Tibial nerve (tissue), 3 donors: ENCODE data around the gene SETX.

ENCODE experiments used
- CTCF ChIP-seq, 5 experiments: fragments of 200-600 bp in 3 of 5; fragments of 450-650 bp in 2 of 5; sonication (generic) in 3 of 5; IDR thresholded peaks; one replicate each; pipeline ENCODE4 v1.5.1; 2016 to 2019; ENCODE audit warnings: antibody characterized with exemption in 5 of 5, mild to moderate bottlenecking in 3 of 5, moderate library complexity in 2 of 5
- POLR2A ChIP-seq, 2 donors: fragments of 450-650 bp; IDR thresholded peaks; one replicate each; pipeline ENCODE4 v1.6.1; 2017; ENCODE audit warnings: antibody characterized with exemption in 2 of 2, mild to moderate bottlenecking in 2 of 2, moderate library complexity in 2 of 2

DNA sequence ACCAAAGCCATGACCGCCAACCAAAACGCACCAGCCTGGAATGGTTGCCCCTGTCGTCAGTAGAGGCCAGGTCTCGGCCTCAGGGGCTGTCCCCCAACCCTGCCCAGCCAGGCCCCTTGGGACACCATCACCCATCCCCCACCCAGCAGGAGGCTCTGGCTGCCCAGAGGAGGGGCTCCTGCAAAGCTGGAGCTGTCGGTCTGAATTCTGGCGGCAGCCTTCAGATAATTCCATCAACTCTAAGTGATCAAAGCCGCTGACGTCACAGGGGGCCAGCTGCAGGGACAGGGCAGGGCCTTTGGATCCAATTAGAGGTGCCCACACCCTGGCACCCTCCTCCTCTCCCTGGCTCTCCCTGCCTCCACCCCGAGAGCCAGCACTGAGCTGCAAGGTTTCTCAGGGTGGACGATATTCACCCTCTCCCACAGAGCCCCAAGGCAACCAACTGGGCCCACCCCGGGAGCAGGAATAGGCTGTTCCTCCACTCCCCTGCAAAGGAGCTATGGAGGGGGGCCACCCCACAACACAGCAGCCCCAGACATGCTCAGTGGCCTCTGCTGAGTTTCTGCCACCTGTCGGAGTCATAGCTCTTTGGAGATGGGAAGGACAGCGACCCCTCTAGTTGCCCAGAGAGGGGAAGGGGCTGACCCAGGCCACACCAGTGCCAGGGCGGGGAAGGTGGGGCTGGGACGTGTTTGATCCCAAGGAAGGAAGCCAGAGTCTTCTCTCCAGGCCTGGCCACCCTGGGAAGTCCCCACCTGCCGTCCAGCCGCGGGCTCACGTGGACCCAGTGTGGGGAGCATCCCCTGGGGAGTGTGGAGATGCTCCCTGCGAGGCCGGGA, 114.6 kb downstream of the SETX start:
- TF ChIP-seq POLR2A (IDR thresholded peaks at IDR 0.05) (no peak), CTCF (IDR thresholded peaks at IDR 0.05) (no peak)
